Large intestine (tissue), 12 donors: Measurements from ENCODE around the gene AKAP8L. TPM values are rescaled to one million over a fixed set of nuclear protein-coding genes. Genes with fewer than 3 reads are reported as not detected.
A peak's percentile ranks its signal among the peaks of the same experiment; 100 is the strongest.

Experiments
- DNase-seq, 2 donors: peaks; one replicate each; pipeline versions ENCODE4 v3.0.0 to v3.0.0-alpha.2; 2013
- H3K27ac ChIP-seq: one replicate; pipeline ENCODE4 v1.5.1; 2013; ENCODE audit warnings: low read length
- H3K27me3 ChIP-seq: 2 replicates; pipeline ENCODE4 v1.6.1; 2013; ENCODE audit warnings: low read length; ENCODE audit not compliant: control insufficient read depth, insufficient read depth
- H3K36me3 ChIP-seq: 2 replicates; pipeline ENCODE4 v1.6.1; 2013; ENCODE audit warnings: low read length; ENCODE audit not compliant: control insufficient read depth, insufficient read depth
- H3K4me1 ChIP-seq: one replicate; pipeline ENCODE4 v1.6.1; 2013; ENCODE audit warnings: low read length; ENCODE audit not compliant: control insufficient read depth, insufficient read depth
- H3K4me3 ChIP-seq: one replicate; pipeline ENCODE4 v1.5.1; 2013; ENCODE audit warnings: low read length
- H3K9me3 ChIP-seq: one replicate; pipeline ENCODE4 v1.6.1; 2013; ENCODE audit warnings: mild to moderate bottlenecking, low read depth, low read length, moderate library complexity; ENCODE audit not compliant: control insufficient read depth
- WGBS: methylation state at CpG from one replicate; pipeline ENCODE4 v1.1.5; 2013; ENCODE audit warnings: low lambda C conversion rate; ENCODE audit not compliant: insufficient coverage; 5-methylcytosine and 5-hydroxymethylcytosine counted together
- long read RNA-seq, 11 donors: transcript quantifications; one replicate each; lab custom pipeline, GENCODE V29; 2026
- polyA plus RNA-seq: library from polyadenylated mRNA; unstranded; fragments of 120-200 nt; gene quantifications from one replicate; pipeline ENCODE4 v1.2.1, GENCODE V29; 2013

The AKAP8L gene, protein sequence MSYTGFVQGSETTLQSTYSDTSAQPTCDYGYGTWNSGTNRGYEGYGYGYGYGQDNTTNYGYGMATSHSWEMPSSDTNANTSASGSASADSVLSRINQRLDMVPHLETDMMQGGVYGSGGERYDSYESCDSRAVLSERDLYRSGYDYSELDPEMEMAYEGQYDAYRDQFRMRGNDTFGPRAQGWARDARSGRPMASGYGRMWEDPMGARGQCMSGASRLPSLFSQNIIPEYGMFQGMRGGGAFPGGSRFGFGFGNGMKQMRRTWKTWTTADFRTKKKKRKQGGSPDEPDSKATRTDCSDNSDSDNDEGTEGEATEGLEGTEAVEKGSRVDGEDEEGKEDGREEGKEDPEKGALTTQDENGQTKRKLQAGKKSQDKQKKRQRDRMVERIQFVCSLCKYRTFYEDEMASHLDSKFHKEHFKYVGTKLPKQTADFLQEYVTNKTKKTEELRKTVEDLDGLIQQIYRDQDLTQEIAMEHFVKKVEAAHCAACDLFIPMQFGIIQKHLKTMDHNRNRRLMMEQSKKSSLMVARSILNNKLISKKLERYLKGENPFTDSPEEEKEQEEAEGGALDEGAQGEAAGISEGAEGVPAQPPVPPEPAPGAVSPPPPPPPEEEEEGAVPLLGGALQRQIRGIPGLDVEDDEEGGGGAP
- polyA plus RNA-seq: 74.7 TPM
- long read RNA-seq, donor 1, partial matches to known transcripts: 0 of 5 reads
- long read RNA-seq, donor 1, other reads (novel, unspliced or antisense): 0 of 5 reads
- long read RNA-seq, donor 2, transcript AKAP8L-201 (14 exons, 2,146 nt): major isoform, 5 of 6 reads
- long read RNA-seq, donor 2, partial matches to known transcripts: 0 of 6 reads
- long read RNA-seq, donor 2, other reads (novel, unspliced or antisense): 0 of 6 reads
- long read RNA-seq, donor 3: 0 reads
- long read RNA-seq, donor 4: 0 reads
- long read RNA-seq, donor 5, partial matches to known transcripts: 0 of 3 reads
- long read RNA-seq, donor 5, other reads (novel, unspliced or antisense): 0 of 3 reads
- long read RNA-seq, donor 6, transcript AKAP8L-201 (14 exons, 2,146 nt): major isoform, 6 of 12 reads
- long read RNA-seq, donor 6, partial matches to known transcripts: 5 of 12 reads
- long read RNA-seq, donor 6, other reads (novel, unspliced or antisense): 0 of 12 reads
- long read RNA-seq, donor 7, partial matches to known transcripts: 0 of 5 reads
- long read RNA-seq, donor 7, other reads (novel, unspliced or antisense): 0 of 5 reads
- long read RNA-seq, donor 8, transcript AKAP8L-201 (14 exons, 2,146 nt): major isoform, 7 of 14 reads
- long read RNA-seq, donor 8, partial matches to known transcripts: 0 of 14 reads
- long read RNA-seq, donor 8, other reads (novel, unspliced or antisense): 0 of 14 reads
- long read RNA-seq, donor 9, transcript AKAP8L-204 (8 exons, 1,453 nt): major isoform, 6 of 9 reads
- long read RNA-seq, donor 9, partial matches to known transcripts: 0 of 9 reads
- long read RNA-seq, donor 9, other reads (novel, unspliced or antisense): 0 of 9 reads
- long read RNA-seq, donor 10, partial matches to known transcripts: 0 of 8 reads
- long read RNA-seq, donor 10, other reads (novel, unspliced or antisense): 0 of 8 reads
- long read RNA-seq, donor 11, partial matches to known transcripts: 5 of 7 reads
- long read RNA-seq, donor 11, other reads (novel, unspliced or antisense): 0 of 7 reads

GRCh38 chr19:15418579-15419412 lies at the start of gene AKAP8L:
Gene AKAP8L, minus strand, starts transcription at chr19:15418988. Its CDS starts 65 bp downstream, at chr19:15418923.
- Histone ChIP-seq H3K27ac (peak within 1 kb of the TSS; percentile 77), H3K36me3 (peaks cover 24% of the 10 kb centered on the region), H3K4me3 (peak within 1 kb of the TSS; percentile 100), H3K4me1 (peaks cover 4% of the 10 kb centered on the region), H3K9me3 (peaks cover 5% of the 10 kb centered on the region), H3K27me3 (no peaks in the 10 kb centered on the region)
- no CpG with 5 or more reads among the region's 61 CpGs for WGBS
- DNase-seq: peak; percentile 99 to 100

GRCh38 chr19:15467734-15468214 lies 49.0 kb upstream of the AKAP8L start:
- Histone ChIP-seq H3K27ac (no peak overlapping the region), H3K27me3 (peaks cover 54% of the 10 kb centered on the region), H3K4me3 (no peak overlapping the region), H3K36me3 (no peaks in the 10 kb centered on the region), H3K4me1 (no peaks in the 10 kb centered on the region), H3K9me3 (peaks cover 6% of the 10 kb centered on the region)
- no peak for DNase-seq
- 62% methylated on average over 2 of the region's 6 CpGs for WGBS

- Histone ChIP-seq H3K4me3 (no peak overlapping the region), H3K9me3 (peaks cover 6% of the 10 kb centered on the region), H3K27me3 (peaks cover 54% of the 10 kb centered on the region), H3K4me1 (no peaks in the 10 kb centered on the region), H3K27ac (no peak overlapping the region), H3K36me3 (no peaks in the 10 kb centered on the region)
- DNase-seq: no peak
- WGBS: 83% methylated on average over 1 of the region's 8 CpGs
Observed at GRCh38 chr19:15466851-15467733, 48.3 kb upstream of the AKAP8L start.

DNA sequence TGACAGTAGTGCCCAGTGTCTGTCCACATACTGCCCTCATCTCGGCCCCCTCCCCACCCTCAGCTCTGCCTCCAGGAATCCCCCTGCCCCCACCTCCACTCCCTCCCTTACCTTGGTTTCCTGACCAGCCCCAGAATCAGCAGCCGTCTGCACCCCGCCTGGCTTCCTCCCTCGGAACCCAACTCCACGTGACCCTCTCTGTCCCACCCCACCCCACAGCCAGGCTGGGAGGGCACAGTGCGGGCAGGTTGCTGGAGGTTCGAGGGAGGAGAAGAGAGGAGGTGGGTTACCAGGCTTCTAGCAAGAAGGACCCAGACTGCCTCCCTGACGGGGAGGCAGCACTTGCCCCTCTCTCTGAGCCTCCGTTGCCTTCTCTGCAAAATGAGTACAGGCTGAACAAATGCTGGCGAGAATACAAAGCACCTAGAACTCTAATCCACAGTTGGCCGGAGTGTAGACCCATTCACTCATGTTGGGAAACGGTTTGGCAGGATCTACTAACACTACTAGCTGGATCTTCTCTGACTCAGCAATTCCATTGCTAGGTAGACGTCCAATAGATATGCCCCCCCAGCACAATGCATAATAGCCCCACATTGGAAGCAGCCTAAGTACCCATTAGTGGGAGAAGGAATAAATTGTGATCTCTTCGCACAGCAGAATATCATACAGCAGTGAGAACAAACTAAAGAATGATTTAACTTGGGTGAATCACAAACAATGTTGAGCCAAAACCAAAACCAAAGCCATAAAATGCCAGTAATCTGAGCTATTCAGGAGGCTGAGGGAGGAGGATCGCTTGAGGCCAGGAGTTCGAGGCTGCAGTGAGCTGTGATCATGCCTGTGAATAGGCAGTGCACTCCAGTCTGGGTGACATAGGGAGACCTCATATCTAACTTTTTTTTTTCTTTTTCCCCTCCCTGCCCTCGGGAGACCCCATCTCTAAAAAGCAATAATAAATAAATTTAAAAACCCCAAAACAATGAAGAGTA lies 45.9 kb upstream of the AKAP8L start, which contains the start of gene RASAL3:
Gene RASAL3 (minus strand): TSS at position 151 of the 992 bp plus-strand sequence. CDS start 186 bp downstream, outside the sequence.
- Histone ChIP-seq H3K27ac (no peak within 1 kb of the TSS), H3K27me3 (peaks cover 60% of the 10 kb centered on the region)

DNA sequence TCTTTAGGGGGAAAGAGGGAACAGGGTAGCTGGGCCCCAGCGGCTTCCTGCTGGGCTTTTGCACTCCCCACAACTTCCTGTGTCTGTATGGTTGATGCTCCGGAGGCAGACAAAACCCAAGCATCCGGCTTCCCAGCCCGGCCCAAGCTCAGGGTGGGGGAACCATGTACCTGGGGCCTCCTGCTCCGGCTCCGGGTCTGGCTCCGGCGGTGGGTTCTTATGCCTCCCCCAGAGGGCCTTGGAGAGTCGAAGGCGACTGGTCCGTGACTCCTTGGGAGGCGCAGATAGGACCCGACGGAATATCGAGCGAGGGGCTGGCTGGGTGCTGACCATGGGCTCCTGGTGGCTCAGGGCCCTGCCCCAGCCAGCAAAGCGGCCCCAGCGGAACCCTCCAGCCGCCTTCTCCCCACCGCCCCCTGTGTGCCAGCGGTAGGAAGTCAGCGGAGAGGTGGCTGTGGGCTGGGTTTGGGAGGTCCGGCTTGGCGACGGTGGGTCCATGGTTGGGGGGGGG lies 45.1 kb upstream of the AKAP8L start:
- Histone ChIP-seq H3K9me3 (no peaks in the 10 kb centered on the region), H3K27ac (no peak overlapping the region), H3K4me3 (peak overlapping the region; percentile 18), H3K4me1 (no peaks in the 10 kb centered on the region), H3K27me3 (peaks cover 53% of the 10 kb centered on the region), H3K36me3 (no peaks in the 10 kb centered on the region)
- no peak for DNase-seq
- no CpG with 5 or more reads among the region's 25 CpGs for WGBS

More for the DNA sequence above, 45.9 kb upstream of the AKAP8L start, which contains the start of gene RASAL3:
- Histone ChIP-seq H3K36me3 (no peaks in the 10 kb centered on the region), H3K4me1 (no peaks in the 10 kb centered on the region), H3K9me3 (no peaks in the 10 kb centered on the region), H3K4me3 (peak within 1 kb of the TSS; percentile 18)
- no peak for DNase-seq
- WGBS: no CpG with 5 or more reads among the region's 17 CpGs

DNA sequence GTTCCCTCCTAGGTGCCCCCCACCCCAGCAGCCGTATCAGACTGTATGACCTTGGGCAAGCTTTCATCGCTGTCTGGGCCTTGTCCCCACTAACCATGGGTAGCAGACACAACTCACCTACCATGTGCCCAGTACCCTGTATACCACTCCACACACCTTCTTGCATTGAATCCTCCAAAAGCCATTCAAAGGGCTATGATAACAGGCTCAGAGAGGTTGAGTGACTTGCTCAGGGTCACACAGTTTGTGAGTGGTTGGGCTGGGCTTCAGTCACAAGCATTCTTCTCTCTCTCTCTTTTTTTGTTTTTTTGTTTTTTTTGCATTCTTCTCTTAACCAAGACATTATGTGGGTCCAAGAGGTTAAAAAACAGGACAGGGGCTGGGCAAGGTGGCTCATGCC lies 42.9 kb upstream of the AKAP8L start:
- WGBS: no CpG with 5 or more reads among the region's 2 CpGs
- DNase-seq: no peak
- Histone ChIP-seq H3K4me1 (no peaks in the 10 kb centered on the region), H3K4me3 (no peak overlapping the region), H3K27ac (no peak overlapping the region), H3K27me3 (peaks cover 55% of the 10 kb centered on the region), H3K36me3 (no peaks in the 10 kb centered on the region), H3K9me3 (no peaks in the 10 kb centered on the region)

GRCh38 chr19:15457701-15458484 lies 39.1 kb upstream of the AKAP8L start:
- Histone ChIP-seq H3K4me1 (peaks cover 1% of the 10 kb centered on the region), H3K27me3 (peaks cover 75% of the 10 kb centered on the region), H3K9me3 (no peaks in the 10 kb centered on the region), H3K36me3 (no peaks in the 10 kb centered on the region), H3K27ac (no peak overlapping the region), H3K4me3 (no peak overlapping the region)
- no peak for DNase-seq
- WGBS: no CpG with 5 or more reads among the region's 54 CpGs
